Mammary epithelial cell (primary cell): ENCODE measurements around the gene ADAM29.

ENCODE experiments used
- CTCF ChIP-seq, 2 donors: IDR thresholded peaks in 1 of 2; conservative IDR thresholded peaks in 1 of 2; 2 replicates each; pipeline ENCODE4 v1.5.1; 2011 to 2012; ENCODE audit warnings: inconsistent platforms in 2 of 2, low read length in 2 of 2, mild to moderate bottlenecking in 2 of 2, control low read depth in 1 of 2, low read depth in 1 of 2; ENCODE audit not compliant: insufficient read depth in 1 of 2; ENCODE audit errors: extremely low read depth in 1 of 2
- EZH2 ChIP-seq: IDR thresholded peaks from 2 replicates; pipeline ENCODE4 v1.6.1; 2012; ENCODE audit warnings: low read length, inconsistent platforms, borderline replicate concordance

GRCh38 chr4:174928575-174929253 is 10.6 kb downstream of the ADAM29 start:
- TF ChIP-seq CTCF (conservative IDR thresholded peaks at IDR 0.05 in 1 of 2, IDR thresholded peaks at IDR 0.05 in 1 of 2; ENCODE audit: extremely low read depth in 1 of 2, insufficient read depth in 1 of 2, low read depth in 1 of 2, low read length in 2 of 2): no peak
- TF ChIP-seq EZH2: no peak
